Esophagus muscularis mucosa (tissue), 4 donors: ENCODE measurements around the gene MLC1. TPM values are rescaled to one million over a fixed set of nuclear protein-coding genes. Genes with fewer than 3 reads are reported as not detected.

Experiments used
- DNase-seq: peaks from one replicate; pipeline ENCODE4 v3.0.0-alpha.2; 2017; ENCODE audit errors: extremely low spot score
- H3K27ac ChIP-seq, 4 donors: fragments of 200-600 bp; sonication (generic); replicated peaks in 1 of 4; 1 replicate in 3 of 4; 2 replicates in 1 of 4; pipeline ENCODE4 v1.5.1; 2016 to 2019; ENCODE audit warnings: mild to moderate bottlenecking in 1 of 4
- H3K27me3 ChIP-seq, 4 donors: fragments of 200-600 bp; sonication (generic); one replicate each; pipeline versions ENCODE4 v1.5.1 to v1.6.0; 2016 to 2019
- H3K36me3 ChIP-seq, 4 donors: fragments of 200-600 bp; sonication (generic); one replicate each; pipeline ENCODE4 v1.5.1; 2016 to 2019
- H3K4me1 ChIP-seq, 4 donors: fragments of 200-600 bp; sonication (generic); one replicate each; pipeline ENCODE4 v1.5.1; 2016 to 2019
- H3K4me3 ChIP-seq, 4 donors: fragments of 200-600 bp; sonication (generic); 1 replicate in 2 of 4; 2 replicates in 2 of 4; pipeline ENCODE4 v1.5.1; 2016 to 2019; ENCODE audit warnings: mild to moderate bottlenecking in 4 of 4, moderate library complexity in 1 of 4
- H3K9me3 ChIP-seq, 4 donors: fragments of 200-600 bp; sonication (generic); 1 replicate in 3 of 4; 2 replicates in 1 of 4; pipeline ENCODE4 v1.5.1; 2016 to 2019
- EP300 ChIP-seq: sonication (generic); formaldehyde crosslinking; IDR thresholded peaks from one replicate; pipeline ENCODE4 v1.6.1; 2017; ENCODE audit warnings: antibody characterized with exemption
- POLR2A ChIP-seq: fragments of 450-650 bp; IDR thresholded peaks from one replicate; pipeline ENCODE4 v1.6.1; 2017; ENCODE audit warnings: antibody characterized with exemption, moderate library complexity, mild to moderate bottlenecking, low read depth
- POLR2AphosphoS5 ChIP-seq, 2 donors: sonication (generic); formaldehyde crosslinking; IDR thresholded peaks; one replicate each; pipeline ENCODE4 v1.6.1; 2017; ENCODE audit warnings: antibody characterized with exemption in 2 of 2
- WGBS: methylation state at CpG from one replicate; pipeline ENCODE4 v1.1.5; 2018; 5-methylcytosine and 5-hydroxymethylcytosine counted together
- intact Hi-C: fragments of 100-400 bp; cut with DNase I; formaldehyde crosslinking; loops from one replicate; pipeline ENCODE4 v1.15.1; 2023
- total RNA-seq, 4 donors: library from RNA; depleted of rRNA; stranded (reverse); fragments of >200 nt; gene quantifications; one replicate each; pipeline versions ENCODE4 v1.1.0 to v1.2.1, GENCODE V29; 2016
- TF ChIP-seq, protein P1 (sequence below), 3 experiments: fragments of 200-600 bp in 2 of 3; fragments of 450-650 bp in 1 of 3; sonication (generic) in 2 of 3; IDR thresholded peaks; one replicate each; pipeline ENCODE4 v1.5.1; 2017 to 2019; ENCODE audit warnings: antibody characterized with exemption in 3 of 3, mild to moderate bottlenecking in 2 of 3, moderate library complexity in 1 of 3

The MLC1 gene
- total RNA-seq, 4 donors from 2014 or later: 0.13 to 0.17 (median 0.17) TPM; not detected in 1

DNA sequence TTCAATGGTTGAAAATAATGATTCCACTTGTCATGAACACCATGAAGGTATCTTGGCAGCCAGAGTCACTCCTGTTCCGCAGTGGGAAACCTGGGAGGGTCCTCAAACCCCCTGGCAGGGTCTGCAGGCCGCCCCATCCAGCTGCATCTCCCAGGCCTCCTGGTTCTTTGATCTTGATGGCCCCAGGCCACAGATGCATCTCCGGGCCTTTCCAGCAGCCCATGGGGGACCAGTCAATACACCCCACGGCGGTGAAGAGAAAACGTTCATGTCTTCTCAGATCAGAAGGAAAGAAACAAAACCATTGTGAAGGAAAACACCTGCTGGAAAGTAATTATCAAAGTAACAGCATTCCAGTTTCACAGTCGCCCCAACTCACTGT lies 25.4 kb downstream of the MLC1 start:
- Histone ChIP-seq H3K4me1 (peaks cover 13 to 20% (median 14%) of the 10 kb centered on the region in 4 donors), H3K27me3 (peaks cover 0 to 93% (median 19%) of the 10 kb centered on the region in 4 donors), H3K9me3 (no peaks in the 10 kb centered on the region), H3K27ac (no peak overlapping the region), H3K4me3 (no peak overlapping the region), H3K36me3 (no peaks in the 10 kb centered on the region)
- no peak for DNase-seq
- TF ChIP-seq POLR2A: no peak
- intact Hi-C loops: no loop called here
- 85% methylated on average over 6 of the region's 7 CpGs for WGBS

DNA sequence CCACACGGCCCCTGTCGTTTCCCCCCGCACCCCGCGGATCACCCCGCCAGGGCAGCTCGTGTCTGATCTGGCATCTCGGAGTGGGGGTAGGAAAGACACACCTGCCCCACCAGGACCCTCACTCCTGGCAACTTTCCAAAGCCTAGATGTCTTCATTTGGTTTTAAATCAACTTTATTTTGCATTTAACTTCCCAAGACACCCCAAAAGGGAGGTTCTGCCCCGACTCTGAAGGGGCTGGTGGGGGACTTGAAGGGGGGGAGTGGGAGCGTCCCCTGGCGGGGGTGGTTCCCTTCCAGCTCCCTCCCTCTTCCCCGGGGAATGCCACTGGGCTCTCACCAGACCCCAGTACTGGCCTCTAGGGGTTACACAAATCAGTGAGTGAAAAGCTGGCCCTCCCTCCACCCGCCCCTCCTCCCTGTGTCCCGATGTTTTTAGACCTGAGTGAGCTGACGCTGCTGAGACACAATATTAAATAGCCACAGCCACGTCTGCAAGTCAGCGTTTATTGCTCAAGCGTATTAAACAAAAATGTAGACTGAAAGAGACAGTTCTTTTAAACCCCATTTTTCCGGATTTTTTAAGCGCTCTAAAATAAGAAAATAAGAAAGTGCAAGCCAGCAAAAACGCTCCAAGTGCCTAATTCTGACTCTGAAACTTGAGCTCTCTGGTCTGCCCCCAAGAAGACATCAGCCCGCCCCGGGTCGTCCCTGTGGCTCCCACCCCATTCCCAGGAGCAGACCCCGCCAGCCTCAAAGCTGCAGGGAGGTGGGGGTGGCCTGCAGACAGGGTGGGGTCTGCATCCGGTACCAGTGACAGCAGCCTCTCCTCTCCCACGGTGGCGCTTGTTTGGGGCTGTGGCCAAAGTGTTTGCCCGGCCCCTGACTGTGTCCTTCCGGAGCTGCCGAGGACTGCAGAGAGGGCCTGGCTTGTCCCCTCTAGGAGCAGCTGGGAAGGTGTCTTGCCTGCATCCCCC lies 26.0 kb downstream of the MLC1 start:
- no peaks in the 10 kb centered on the region for H3K36me3 ChIP-seq
- 20% methylated on average over 24 of the region's 31 CpGs for WGBS
- DNase-seq: no peak
- no peak overlapping the region for H3K27ac ChIP-seq
- peaks cover 0 to 93% (median 19%) of the 10 kb centered on the region in 4 donors for H3K27me3 ChIP-seq
- H3K9me3 ChIP-seq: peaks cover 0 to 3% (median under 1%) of the 10 kb centered on the region in 4 donors
- peak overlapping the region in 3 of 4 donors; percentile 7 to 37 (median 35) for H3K4me3 ChIP-seq
- peaks cover 13 to 20% (median 14%) of the 10 kb centered on the region in 4 donors for H3K4me1 ChIP-seq
- intact Hi-C loops: no loop called here
- TF ChIP-seq POLR2A: no peak
- TF ChIP-seq EP300: no peak
- no peak for TF ChIP-seq POLR2AphosphoS5 (IDR thresholded peaks at IDR 0.05)
- TF ChIP-seq, protein P1, sequence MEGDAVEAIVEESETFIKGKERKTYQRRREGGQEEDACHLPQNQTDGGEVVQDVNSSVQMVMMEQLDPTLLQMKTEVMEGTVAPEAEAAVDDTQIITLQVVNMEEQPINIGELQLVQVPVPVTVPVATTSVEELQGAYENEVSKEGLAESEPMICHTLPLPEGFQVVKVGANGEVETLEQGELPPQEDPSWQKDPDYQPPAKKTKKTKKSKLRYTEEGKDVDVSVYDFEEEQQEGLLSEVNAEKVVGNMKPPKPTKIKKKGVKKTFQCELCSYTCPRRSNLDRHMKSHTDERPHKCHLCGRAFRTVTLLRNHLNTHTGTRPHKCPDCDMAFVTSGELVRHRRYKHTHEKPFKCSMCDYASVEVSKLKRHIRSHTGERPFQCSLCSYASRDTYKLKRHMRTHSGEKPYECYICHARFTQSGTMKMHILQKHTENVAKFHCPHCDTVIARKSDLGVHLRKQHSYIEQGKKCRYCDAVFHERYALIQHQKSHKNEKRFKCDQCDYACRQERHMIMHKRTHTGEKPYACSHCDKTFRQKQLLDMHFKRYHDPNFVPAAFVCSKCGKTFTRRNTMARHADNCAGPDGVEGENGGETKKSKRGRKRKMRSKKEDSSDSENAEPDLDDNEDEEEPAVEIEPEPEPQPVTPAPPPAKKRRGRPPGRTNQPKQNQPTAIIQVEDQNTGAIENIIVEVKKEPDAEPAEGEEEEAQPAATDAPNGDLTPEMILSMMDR (IDR thresholded peaks at IDR 0.05): no peak

DNA sequence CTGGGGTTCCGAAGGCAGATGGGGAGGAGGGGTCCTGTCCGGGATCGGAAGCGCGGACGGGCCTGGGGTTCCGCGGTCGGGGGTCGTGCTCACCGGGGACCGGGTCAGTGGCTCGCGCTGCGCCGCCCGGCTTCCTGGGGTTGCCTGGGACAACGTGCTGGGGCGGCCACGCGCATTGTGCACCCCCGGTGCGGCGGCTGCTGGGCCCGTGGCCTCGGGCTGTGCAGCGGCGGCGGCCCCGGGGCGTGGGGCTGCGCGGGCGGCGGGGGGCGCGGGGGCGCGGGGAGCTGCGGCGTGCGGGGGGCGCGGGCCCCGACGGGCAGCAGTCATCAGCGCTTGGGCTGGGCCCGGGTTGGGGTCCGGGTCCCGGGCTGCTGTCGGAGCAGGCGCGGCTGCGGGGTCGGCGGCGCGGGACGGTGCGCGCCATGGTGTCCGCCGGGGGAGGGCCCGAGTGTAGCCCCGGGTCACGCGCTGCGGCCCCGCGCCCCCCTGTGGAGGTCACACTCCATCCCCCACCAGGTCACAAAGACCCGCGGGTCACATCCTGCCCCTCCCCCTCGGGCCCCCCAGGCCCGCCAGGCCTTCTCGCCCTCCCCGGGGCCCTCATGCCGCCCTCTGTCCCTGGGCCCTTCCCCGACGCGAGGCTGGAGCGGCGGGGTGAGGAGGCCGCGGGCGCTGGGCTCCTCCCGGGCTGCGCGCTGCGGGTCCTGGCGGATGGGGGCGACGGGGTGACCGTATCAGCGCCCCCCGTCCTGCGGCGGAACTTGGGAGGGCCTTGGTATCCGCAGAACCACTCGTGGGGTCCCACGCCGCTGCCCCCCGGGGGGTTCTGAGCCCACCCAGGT lies 26.9 kb downstream of the MLC1 start, which contains the start of gene TTLL8:
Gene TTLL8 (minus strand): TSS at position 238 of the 845 bp plus-strand sequence.
- DNase-seq: no peak
- Histone ChIP-seq H3K9me3 (peaks cover 0 to 12% (median 9%) of the 10 kb centered on the region in 4 donors), H3K27me3 (peaks cover 0 to 90% (median 19%) of the 10 kb centered on the region in 4 donors), H3K4me1 (peaks cover 13 to 20% (median 14%) of the 10 kb centered on the region in 4 donors), H3K27ac (no peak within 1 kb of the TSS), H3K36me3 (no peaks in the 10 kb centered on the region), H3K4me3 (peak within 1 kb of the TSS; percentile 7 to 37 (median 21))
- WGBS: 10% methylated on average over 23 of the region's 102 CpGs
- intact Hi-C loops: no loop called here
- TF ChIP-seq POLR2A (no peak), POLR2AphosphoS5 (IDR thresholded peaks at IDR 0.05) (no peak), EP300 (no peak)
- TF ChIP-seq, protein P1 (IDR thresholded peaks at IDR 0.05): no peak

DNA sequence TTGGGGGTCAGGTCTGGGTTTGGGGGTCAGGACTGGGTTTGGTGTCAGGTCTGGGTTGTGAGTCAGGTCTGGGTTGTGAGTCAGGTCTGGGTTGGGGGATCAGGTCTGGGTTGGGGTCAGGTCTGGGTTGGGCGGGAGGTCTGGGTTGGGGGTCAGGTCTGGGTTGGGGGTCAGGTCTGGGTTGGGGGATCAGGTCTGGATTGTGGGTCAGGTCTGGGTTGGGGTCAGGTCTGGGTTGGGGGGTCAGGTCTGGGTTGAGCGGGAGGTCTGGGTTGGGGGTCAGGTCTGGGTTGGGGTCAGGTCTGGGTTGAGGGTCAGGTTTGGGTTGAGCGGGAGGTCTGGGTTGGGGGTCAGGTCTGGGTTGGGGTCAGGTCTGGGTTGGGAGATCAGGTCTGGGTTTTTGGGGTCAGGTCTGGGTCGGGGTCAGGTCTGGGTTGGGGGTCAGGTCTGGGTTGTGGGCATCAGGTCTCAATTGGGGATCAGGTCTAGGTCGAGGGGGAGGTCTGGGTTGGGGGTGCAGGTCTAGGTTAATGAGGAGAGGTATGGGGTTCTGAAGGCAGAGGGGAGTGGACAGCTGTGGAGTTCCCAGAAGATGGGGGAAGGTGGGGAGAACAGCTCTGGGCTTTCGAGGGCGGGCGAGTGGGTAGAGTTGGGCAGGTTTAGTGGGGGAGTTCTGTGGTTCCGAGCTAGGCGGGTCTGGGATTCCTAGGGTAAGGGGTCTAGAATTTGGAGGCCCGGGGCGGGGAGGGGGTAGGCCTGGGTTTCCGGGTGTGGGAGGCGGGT lies 27.8 kb downstream of the MLC1 start:
- DNase-seq: no peak
- intact Hi-C loops: no loop called here
- Histone ChIP-seq H3K27me3 (peaks cover 0 to 85% (median 19%) of the 10 kb centered on the region in 4 donors), H3K36me3 (no peaks in the 10 kb centered on the region), H3K27ac (no peak overlapping the region), H3K9me3 (peaks cover 0 to 20% (median 15%) of the 10 kb centered on the region in 4 donors), H3K4me1 (peaks cover 13 to 20% (median 14%) of the 10 kb centered on the region in 4 donors), H3K4me3 (no peak overlapping the region)
- TF ChIP-seq EP300 (no peak), POLR2A (no peak), POLR2AphosphoS5 (IDR thresholded peaks at IDR 0.05) (no peak)
- TF ChIP-seq, protein P1 (IDR thresholded peaks at IDR 0.05): no peak
- WGBS: 81% methylated on average over 12 of the region's 14 CpGs
